LNCAP (cell line): ENCODE results near the gene PTPRM.

Source experiments
- CTCF ChIP-seq: fragments of 450-650 bp; IDR thresholded peaks from 2 replicates; pipeline ENCODE4 v1.5.1; 2017; ENCODE audit warnings: mild to moderate bottlenecking

PTPRM gene

GRCh38 chr18:8241731-8242130, 674.6 kb downstream of the PTPRM start:
- no peak for TF ChIP-seq CTCF

- no peak for TF ChIP-seq CTCF
Observed at GRCh38 chr18:8242151-8242696, 675.1 kb downstream of the PTPRM start.

- TF ChIP-seq CTCF = no peak
Observed at GRCh38 chr18:8247700-8248099, 680.6 kb downstream of the PTPRM start.

- TF ChIP-seq CTCF = no peak
Observed at GRCh38 chr18:8248576-8248975, 681.5 kb downstream of the PTPRM start.

GRCh38 chr18:8249811-8250210, 682.7 kb downstream of the PTPRM start:
- TF ChIP-seq CTCF = no peak

- TF ChIP-seq CTCF = no peak
Observed at GRCh38 chr18:8252371-8252770, 685.3 kb downstream of the PTPRM start.

- TF ChIP-seq CTCF = no peak
Observed at GRCh38 chr18:8253944-8254343, 686.8 kb downstream of the PTPRM start.

- no peak for TF ChIP-seq CTCF
Observed at GRCh38 chr18:8254654-8255053, 687.5 kb downstream of the PTPRM start.
